Panc1 (cell line): Measurements from ENCODE around the gene EIF4ENIF1.

Source experiments
- POLR2AphosphoS5 ChIP-seq: IDR thresholded peaks from 2 replicates; pipeline ENCODE4 v1.6.1; 2012; ENCODE audit warnings: mild to moderate bottlenecking, low read depth, low read length, moderate library complexity
- TF ChIP-seq, protein P1 (sequence below): fragments of 450-650 bp; IDR thresholded peaks from 2 replicates; pipeline ENCODE4 v1.5.1; 2017; ENCODE audit warnings: mild to moderate bottlenecking
- TF ChIP-seq, protein P2 (sequence below), 2 experiments: IDR thresholded peaks; 2 replicates each; pipeline ENCODE4 v1.6.1; 2011 to 2012; ENCODE audit warnings: low read depth in 2 of 2, control low read depth in 1 of 2, low read length in 1 of 2, mild to moderate bottlenecking in 1 of 2, moderate library complexity in 1 of 2; ENCODE audit not compliant: insufficient read depth in 1 of 2

DNA sequence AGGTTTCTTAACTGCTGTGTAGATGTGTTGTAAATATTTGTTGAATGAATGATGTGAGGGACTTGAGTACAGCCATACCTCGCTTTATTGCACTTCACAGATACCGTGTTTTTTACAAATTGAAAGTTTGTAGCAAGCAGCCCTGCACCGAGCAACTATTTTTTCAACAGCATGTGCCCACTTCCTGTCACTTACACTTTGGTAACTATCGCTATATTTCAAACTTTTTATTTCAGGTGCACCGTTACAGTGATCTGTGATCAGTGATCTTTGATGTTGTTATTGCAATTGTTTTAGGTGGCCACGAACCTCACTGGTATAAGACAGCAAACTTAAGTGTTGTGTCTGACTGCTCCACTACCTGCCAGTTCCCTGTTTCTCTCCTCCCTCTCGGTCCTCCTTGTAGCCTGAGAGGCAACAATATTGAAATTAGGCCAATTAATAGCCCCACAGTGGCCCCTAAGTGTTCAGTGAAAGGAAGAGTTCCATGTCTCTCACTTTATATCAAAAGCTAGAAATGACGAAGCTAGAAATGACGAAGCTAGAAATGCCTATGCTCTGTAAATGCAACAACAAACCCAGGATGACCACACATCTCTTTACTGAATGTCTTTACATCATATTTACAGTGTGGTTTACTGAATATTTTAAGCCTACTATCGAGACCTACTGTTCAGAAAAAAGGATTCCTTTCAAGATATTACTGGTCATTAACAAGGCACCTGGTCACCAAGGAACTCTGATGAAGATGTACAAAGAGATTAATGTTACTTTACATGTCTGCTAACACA lies 7.7 kb upstream of the EIF4ENIF1 start:
- TF ChIP-seq, protein P1, sequence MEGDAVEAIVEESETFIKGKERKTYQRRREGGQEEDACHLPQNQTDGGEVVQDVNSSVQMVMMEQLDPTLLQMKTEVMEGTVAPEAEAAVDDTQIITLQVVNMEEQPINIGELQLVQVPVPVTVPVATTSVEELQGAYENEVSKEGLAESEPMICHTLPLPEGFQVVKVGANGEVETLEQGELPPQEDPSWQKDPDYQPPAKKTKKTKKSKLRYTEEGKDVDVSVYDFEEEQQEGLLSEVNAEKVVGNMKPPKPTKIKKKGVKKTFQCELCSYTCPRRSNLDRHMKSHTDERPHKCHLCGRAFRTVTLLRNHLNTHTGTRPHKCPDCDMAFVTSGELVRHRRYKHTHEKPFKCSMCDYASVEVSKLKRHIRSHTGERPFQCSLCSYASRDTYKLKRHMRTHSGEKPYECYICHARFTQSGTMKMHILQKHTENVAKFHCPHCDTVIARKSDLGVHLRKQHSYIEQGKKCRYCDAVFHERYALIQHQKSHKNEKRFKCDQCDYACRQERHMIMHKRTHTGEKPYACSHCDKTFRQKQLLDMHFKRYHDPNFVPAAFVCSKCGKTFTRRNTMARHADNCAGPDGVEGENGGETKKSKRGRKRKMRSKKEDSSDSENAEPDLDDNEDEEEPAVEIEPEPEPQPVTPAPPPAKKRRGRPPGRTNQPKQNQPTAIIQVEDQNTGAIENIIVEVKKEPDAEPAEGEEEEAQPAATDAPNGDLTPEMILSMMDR = no peak
- TF ChIP-seq POLR2AphosphoS5 = no peak
- TF ChIP-seq, protein P2, sequence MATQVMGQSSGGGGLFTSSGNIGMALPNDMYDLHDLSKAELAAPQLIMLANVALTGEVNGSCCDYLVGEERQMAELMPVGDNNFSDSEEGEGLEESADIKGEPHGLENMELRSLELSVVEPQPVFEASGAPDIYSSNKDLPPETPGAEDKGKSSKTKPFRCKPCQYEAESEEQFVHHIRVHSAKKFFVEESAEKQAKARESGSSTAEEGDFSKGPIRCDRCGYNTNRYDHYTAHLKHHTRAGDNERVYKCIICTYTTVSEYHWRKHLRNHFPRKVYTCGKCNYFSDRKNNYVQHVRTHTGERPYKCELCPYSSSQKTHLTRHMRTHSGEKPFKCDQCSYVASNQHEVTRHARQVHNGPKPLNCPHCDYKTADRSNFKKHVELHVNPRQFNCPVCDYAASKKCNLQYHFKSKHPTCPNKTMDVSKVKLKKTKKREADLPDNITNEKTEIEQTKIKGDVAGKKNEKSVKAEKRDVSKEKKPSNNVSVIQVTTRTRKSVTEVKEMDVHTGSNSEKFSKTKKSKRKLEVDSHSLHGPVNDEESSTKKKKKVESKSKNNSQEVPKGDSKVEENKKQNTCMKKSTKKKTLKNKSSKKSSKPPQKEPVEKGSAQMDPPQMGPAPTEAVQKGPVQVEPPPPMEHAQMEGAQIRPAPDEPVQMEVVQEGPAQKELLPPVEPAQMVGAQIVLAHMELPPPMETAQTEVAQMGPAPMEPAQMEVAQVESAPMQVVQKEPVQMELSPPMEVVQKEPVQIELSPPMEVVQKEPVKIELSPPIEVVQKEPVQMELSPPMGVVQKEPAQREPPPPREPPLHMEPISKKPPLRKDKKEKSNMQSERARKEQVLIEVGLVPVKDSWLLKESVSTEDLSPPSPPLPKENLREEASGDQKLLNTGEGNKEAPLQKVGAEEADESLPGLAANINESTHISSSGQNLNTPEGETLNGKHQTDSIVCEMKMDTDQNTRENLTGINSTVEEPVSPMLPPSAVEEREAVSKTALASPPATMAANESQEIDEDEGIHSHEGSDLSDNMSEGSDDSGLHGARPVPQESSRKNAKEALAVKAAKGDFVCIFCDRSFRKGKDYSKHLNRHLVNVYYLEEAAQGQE (IDR thresholded peaks at IDR 0.05; ENCODE audit: insufficient read depth in 1 of 2, low read depth in 2 of 2, low read length in 1 of 2) = no peak
